Measurements from ENCODE around the gene TOR4A. TPM values are rescaled to one million over a fixed set of nuclear protein-coding genes. Genes with fewer than 3 reads are reported as not detected.

TOR4A gene
- total RNA-seq, 1 donor from 2014 or later: 48.5 TPM

- H3K4me3 ChIP-seq (ENCODE audit: low read depth, low read length): no peak overlapping the region
- DNase-seq (ENCODE audit: low read depth): no peak
- TF ChIP-seq CTCF (conservative IDR thresholded peaks at IDR 0.05; ENCODE audit: low read depth, low read length): no peak
Measured at GRCh38 chr9:137311171-137311985, 33.9 kb downstream of the TOR4A start.

GRCh38 chr9:137311986-137312851 is 34.7 kb downstream of the TOR4A start:
- no peak overlapping the region for H3K4me3 ChIP-seq (ENCODE audit: low read depth, low read length)
- TF ChIP-seq CTCF (conservative IDR thresholded peaks at IDR 0.05; ENCODE audit: low read depth, low read length): no peak
- DNase-seq (ENCODE audit: low read depth): no peak

GRCh38 chr9:137312852-137313325 is 35.4 kb downstream of the TOR4A start:
- no peak for TF ChIP-seq CTCF (conservative IDR thresholded peaks at IDR 0.05; ENCODE audit: low read depth, low read length)
- H3K4me3 ChIP-seq (ENCODE audit: low read depth, low read length): no peak overlapping the region
- no peak for DNase-seq (ENCODE audit: low read depth)

- no peak overlapping the region for H3K4me3 ChIP-seq (ENCODE audit: low read depth, low read length)
- no peak for TF ChIP-seq CTCF (conservative IDR thresholded peaks at IDR 0.05; ENCODE audit: low read depth, low read length)
- no peak for DNase-seq (ENCODE audit: low read depth)
Measured at GRCh38 chr9:137313326-137313936, 35.9 kb downstream of the TOR4A start.

GRCh38 chr9:137313956-137314560 is 36.5 kb downstream of the TOR4A start:
- TF ChIP-seq CTCF (conservative IDR thresholded peaks at IDR 0.05; ENCODE audit: low read depth, low read length): no peak
- H3K4me3 ChIP-seq (ENCODE audit: low read depth, low read length): no peak overlapping the region
- DNase-seq (ENCODE audit: low read depth): no peak

Data from epithelial cell of proximal tubule (primary cell).